GM21786 (cell line): ENCODE data around the gene RDH11.
A peak's percentile ranks its signal among the peaks of the same experiment; 100 is the strongest.
"Not testable (repeated sequence)": the region's sequence is repeated elsewhere in the genome, so short reads cannot be mapped to it uniquely, and the experiment has no call there.

Source experiments
- ATAC-seq: cut with Tn5 transposase; IDR thresholded peaks from one replicate; pipeline ENCODE4 v1.9.1; 2021; ENCODE audit not compliant: unreplicated experiment

RDH11 gene

DNA sequence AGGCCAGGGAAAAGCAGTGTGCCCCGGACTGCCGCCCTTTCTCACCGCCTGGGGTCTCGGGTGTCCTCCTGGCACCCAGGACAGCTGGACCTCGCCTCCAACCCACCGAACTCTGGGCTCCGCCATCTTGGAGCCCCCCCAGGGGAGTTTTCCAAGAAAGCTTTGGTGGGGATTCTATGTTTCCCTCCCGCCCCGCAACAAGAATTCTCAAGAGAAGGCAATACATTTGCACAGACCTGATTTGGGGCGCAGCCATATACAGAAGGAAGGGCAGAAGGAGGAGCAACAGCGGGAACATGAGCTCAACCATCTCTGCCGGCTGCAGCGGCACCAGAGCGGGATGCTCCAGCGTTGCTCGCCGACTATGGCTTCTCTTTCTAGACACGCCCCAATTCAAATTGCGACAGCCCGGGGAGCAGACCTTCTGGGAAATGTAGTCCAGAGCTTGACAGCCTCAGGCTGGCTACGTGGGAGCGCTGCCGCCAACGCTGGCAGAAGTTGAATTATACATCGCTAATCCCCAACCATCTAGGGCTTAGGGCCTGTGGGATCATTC, at the start of gene RDH11:
Gene RDH11, minus strand, starts transcription at position 371 of the 556 bp plus-strand sequence. Its CDS starts 61 bp downstream, at position 310.
- peak; percentile 75 for ATAC-seq

- no peak for ATAC-seq
Observed at GRCh38 chr14:67744046-67744445, 48.5 kb upstream of the RDH11 start.

DNA sequence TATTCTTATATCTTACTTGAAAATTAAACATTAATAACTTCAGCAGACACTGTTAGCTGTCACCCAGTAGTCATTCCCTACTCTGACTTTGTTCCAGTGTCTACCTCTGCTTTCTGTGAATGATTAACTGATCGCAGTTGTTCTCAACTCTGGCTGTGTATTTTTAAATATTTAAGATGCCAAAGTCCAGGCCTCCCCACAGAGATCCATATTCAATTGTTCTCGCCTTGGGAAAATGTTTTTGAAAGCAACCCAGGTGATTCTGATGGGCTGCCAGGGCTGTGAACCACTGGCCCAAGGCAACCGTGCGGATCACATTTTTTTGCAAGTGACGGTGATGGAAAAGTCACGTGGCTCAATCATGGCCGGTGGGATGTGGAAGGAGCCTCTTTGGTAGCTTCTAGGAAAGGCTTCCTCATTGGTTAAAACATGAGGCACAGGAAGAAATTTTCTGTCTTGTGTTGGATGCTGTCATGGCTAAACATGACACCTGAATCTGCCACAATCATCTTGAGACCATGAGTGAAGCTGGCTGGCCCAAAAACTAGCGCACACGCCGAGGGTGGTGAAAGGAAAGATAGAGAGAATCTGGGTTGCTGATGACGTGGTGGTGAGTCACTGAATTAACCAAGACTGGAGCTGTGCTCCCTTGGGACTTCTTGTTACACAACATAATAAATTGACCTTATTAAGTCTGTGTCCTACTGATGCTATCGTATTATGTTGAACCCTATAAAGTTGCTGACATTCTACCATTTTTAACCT, 43.4 kb upstream of the RDH11 start:
- ATAC-seq: no peak

GRCh38 chr14:67736771-67737170, 41.2 kb upstream of the RDH11 start:
- ATAC-seq: no peak

- no peak for ATAC-seq
Observed at GRCh38 chr14:67735336-67736147, 40.0 kb upstream of the RDH11 start.

DNA sequence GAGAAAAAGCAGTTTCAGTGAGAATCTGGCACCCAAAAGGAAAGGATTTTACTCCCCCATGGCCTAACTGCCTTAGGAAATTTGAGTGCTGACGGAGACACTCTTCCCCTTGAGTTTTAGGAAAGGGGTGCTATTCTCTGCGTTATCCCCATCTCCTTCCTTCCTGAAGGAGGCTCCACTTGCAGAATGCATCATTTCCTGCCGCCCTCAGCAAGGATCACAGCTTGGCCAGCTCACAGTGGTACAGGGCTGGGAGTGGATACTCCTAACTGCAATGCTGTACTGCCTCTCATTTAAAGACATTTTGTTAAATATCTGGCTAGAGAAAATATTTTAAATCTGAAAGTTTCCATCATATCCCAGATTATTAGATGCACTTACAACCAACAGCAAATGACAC, 39.1 kb upstream of the RDH11 start:
- ATAC-seq: no peak

DNA sequence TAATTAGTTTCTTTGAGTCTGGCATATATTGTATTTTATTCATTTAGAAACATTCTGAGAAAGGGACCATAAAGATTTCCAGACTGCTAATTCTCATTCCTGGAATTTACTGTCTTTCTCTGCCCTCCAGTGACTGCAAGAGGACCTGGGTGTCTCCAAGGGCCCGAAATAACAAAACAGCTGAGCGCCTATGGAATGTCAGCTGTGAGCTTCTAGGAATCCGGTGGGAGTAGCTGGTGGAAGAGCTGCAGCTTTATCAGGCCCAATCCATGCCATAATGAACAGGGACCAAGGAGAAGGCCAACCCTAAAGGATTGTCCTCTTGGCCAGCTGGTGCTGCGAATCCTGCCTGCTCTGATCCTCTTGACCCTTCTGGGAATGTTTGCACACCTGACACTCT, 38.1 kb upstream of the RDH11 start:
- ATAC-seq: no peak

DNA sequence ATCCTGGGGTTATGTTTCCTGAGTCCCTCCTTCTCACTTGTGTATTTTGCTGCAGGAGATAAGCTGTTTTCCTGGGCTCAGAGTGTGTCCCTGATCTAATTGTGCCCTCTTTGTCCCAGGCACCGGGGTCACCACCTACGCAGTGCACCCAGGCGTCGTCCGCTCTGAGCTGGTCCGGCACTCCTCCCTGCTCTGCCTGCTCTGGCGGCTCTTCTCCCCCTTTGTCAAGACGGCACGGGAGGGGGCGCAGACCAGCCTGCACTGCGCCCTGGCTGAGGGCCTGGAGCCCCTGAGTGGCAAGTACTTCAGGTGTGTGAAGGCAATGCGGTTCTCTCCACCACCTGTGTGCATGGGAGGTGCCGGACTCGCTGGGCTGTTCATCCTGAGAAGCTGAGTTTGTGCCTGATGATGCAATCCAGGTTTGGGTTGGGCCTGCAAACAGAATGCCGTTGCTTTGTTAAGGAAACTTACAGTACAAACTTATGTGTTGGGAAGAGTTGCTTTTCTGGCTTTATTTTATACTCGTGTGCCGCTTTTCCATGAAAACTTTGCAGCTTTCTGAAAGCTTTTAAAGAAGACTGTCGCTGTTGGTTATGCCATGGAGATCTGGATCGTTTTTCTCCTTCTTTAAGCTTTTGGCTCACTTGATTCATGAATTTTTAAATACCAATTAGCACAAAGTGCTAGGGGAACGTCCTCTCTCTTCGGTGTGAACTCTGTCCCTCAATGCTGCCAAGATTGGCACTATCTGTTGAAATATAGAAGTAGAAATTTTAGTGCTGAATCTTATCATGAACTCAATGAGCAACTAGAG, 33.7 kb upstream of the RDH11 start:
- no peak for ATAC-seq

GRCh38 chr14:67728258-67728657, 32.7 kb upstream of the RDH11 start:
- no peak for ATAC-seq

DNA sequence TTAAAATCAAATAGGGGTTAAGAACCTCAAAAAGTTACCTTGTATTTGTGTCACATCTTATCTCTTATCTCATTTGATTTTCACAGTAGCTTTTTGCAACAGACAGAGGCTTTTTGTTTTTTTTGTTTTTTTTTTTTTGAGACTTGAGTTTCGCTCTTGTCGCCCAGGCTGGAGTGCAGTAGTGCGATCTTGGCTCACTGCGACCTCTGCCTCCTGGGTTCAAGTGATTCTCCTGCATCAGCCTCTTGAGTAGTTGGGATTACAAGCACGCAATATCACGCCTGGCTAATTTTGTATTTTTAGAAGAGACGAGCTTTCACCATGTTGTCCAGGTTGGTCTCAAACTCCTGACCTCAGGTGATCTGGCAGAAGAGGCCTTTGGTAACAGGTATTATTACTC, 31.8 kb upstream of the RDH11 start:
- ATAC-seq: no peak

- no peak for ATAC-seq
Observed at GRCh38 chr14:67725171-67725570, 29.6 kb upstream of the RDH11 start.

DNA sequence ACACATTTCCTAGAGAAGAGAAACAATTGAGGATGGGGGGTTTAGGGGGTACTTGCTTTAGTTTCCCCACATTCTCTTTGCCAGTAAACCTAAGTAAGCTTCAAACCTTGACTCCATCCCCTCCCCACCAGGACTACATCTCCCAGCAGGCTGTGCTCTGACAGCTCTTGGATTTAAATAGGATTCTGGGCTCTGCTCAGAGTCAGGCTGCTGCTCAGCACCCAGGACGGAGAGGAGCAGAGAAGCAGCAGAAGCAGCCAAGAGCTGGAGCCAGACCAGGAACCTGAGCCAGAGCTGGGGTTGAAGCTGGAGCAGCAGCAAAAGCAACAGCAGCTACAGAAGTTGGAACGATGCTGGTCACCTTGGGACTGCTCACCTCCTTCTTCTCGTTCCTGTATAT, 26.7 kb upstream of the RDH11 start:
- ATAC-seq: no peak

DNA sequence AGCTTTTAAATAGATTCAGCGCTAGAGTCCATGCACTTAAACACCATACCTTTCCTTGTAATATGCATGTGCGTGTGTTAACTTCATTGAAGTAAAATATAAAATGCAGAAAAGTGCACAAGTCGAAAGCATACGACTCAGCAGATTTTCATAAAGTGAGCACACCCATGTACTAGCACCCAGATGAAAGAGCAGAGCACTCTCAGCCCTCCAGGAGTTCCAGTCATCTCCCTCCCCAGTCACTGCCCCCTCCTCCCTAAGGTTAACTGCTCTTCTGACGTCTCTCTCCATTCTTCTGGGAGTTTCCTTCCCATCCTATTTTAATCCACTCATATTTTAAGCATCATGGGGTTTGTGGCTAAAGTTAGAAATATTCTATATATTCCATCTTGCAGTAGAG, 26.3 kb upstream of the RDH11 start:
- no peak for ATAC-seq

DNA sequence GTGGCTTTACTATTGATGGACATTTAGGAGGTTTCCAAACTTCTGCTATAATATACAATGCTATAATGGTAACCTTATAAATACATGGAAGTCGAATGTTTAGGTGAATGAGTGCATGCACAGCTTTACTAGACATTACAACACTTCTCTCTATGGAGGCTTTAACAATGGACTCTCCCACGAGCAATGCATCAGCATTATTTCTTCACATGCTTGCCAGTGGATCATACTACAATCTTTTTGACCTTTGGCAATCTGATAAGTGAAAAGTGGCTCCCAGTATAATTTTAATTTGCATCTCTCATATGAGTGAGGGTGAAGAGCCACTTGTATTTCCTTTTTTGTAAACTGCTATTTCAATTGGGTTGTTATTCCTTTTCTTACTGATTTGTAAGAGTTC, 24.3 kb upstream of the RDH11 start:
- no peak for ATAC-seq

DNA sequence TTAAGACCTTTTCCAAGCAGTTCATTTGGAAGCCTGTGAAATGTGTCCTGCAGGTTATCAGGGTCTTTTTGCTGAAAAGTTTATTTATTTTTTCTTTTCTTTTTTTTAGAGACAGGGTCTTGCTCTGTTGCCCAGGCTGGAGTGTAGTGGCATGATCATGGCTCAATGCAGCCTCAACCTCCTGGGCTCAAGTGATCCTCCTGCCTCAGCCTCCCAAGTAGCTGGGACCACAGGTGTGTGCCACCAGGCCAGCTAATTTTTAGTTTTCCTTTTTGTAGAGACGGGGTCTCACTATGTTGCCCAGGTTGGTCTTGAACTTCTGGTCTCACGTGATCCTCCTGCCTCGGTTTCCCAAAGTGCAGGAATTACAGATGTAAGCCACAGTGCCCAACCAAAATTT, 23.8 kb upstream of the RDH11 start:
- ATAC-seq: not testable (repeated sequence)

- no peak for ATAC-seq
Observed at GRCh38 chr14:67718265-67718664, 22.7 kb upstream of the RDH11 start.

DNA sequence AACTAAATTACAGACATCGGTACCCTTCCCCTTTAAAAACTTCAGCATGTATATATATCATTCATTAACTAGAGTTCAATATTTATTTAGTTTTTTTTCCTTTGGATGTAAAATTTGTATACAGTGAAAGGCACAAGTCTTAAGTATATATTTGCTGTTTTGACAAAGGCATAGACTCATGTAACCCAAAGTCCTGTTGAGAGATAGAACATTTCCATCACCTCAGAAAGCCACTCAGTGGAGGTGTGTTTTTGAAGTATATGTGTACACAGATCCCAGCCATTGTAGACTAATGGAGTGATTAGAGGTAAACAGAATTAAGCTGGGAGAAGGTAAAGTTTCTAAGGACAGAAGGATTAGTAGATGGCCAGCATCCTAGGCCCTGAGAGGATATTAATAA, 21.5 kb upstream of the RDH11 start:
- no peak for ATAC-seq

GRCh38 chr14:67710209-67710608, 14.6 kb upstream of the RDH11 start:
- no peak for ATAC-seq

DNA sequence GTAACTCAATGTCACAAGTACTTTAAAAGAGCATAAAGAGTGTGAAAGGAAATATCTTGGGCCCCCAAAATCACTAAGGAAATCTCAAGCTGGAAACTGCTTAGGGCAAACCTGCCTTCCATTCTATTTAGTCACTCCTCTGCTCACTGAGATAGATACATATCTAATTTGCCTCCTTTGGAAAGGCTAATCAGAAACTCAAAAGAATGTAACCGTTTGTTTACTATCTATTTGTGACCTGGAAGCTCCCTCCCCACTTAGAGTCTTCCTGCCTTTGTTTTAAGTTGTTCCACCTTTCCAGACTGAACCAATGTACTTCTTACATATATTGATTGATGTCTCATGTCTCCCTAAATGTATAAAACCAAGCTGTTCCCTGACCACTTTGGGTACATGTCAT, 14.2 kb upstream of the RDH11 start:
- not testable (repeated sequence) for ATAC-seq

DNA sequence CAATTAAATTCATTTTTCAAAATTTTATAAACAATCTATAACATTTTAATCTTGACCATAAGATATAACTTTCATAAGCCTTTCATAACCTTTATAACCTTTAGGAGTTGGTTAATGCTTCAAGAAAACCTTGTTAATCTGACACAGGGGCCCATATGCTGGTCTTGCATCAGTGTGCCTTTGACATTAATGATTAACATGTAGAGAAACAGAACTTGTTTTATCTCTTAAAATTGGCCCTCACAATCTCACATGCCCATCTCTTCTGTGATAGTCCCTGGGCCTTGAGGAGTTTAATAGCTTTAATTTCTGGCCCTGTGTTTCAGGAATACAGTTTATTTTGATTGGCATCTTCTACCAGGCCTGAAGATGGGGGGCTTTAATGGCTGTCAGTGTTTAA, 13.8 kb upstream of the RDH11 start:
- not testable (repeated sequence) for ATAC-seq

DNA sequence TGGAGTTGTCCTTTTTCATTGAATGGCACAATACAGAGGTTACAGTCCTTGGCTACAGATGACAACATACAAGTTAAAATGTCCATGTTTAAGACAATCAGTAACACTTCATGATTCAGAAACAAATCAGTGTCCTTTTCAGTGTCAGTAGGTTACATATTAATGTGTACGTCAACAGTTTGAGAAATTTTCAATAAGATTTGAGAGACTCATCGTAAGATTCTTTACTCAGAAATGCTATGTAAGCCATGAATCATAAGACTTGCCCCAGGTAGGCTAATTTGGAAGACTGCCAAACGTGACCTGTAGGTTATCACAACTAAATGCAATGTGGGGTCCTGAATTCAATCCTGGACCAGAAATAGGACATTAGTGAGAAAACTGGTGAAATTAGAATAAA, 9.6 kb upstream of the RDH11 start:
- no peak for ATAC-seq
